Loucy (cell line): ENCODE results near the gene PBX2.

Experiments
- H2AFZ ChIP-seq: fragments of 200-600 bp; sonication (generic); 2 replicates; pipeline ENCODE4 v1.6.0; 2016; ENCODE audit warnings: antibody characterized with exemption, mild to moderate bottlenecking, low read length, moderate library complexity
- H3F3A ChIP-seq: fragments of 200-600 bp; 2 replicates; pipeline ENCODE4 v1.6.0; 2016; ENCODE audit warnings: antibody characterized with exemption, low read depth, mild to moderate bottlenecking
- H3K27me3 ChIP-seq: fragments of 200-600 bp; sonication (generic); 2 replicates; pipeline ENCODE4 v1.6.1; 2014; ENCODE audit warnings: low read length, mild to moderate bottlenecking; ENCODE audit not compliant: insufficient read depth, poor library complexity, severe bottlenecking
- H3K36me3 ChIP-seq: fragments of 200-600 bp; sonication (generic); 2 replicates; pipeline ENCODE4 v1.6.1; 2016; ENCODE audit warnings: low read length; ENCODE audit not compliant: insufficient read depth
- H3K4me1 ChIP-seq: fragments of 200-600 bp; sonication (generic); 2 replicates; pipeline ENCODE4 v1.5.1; 2014; ENCODE audit warnings: low read length, mild to moderate bottlenecking; ENCODE audit not compliant: insufficient read depth, poor library complexity, severe bottlenecking
- H3K4me2 ChIP-seq: fragments of 200-600 bp; sonication (generic); 2 replicates; pipeline ENCODE4 v1.6.0; 2014; ENCODE audit warnings: antibody characterized with exemption, low read length, low read depth, mild to moderate bottlenecking; ENCODE audit not compliant: poor library complexity, severe bottlenecking
- H3K4me3 ChIP-seq: fragments of 200-600 bp; sonication (generic); 2 replicates; pipeline ENCODE4 v1.5.1; 2014; ENCODE audit warnings: low read length, mild to moderate bottlenecking, mixed read lengths; ENCODE audit not compliant: poor library complexity, severe bottlenecking
- H3K79me2 ChIP-seq: fragments of 200-600 bp; sonication (generic); 2 replicates; pipeline ENCODE4 v1.6.1; 2014; ENCODE audit warnings: low read length; ENCODE audit not compliant: insufficient read depth
- H3K9ac ChIP-seq: fragments of 200-600 bp; sonication (generic); 2 replicates; pipeline ENCODE4 v1.6.0; 2014; ENCODE audit warnings: mild to moderate bottlenecking, low read depth, low read length, moderate library complexity; ENCODE audit not compliant: poor library complexity, severe bottlenecking
- H3K9me2 ChIP-seq: fragments of 200-600 bp; sonication (generic); replicated peaks from 2 replicates; pipeline ENCODE4 v1.6.1; 2016; ENCODE audit warnings: low read depth, low read length, mixed read lengths
- H3K9me3 ChIP-seq: fragments of 200-600 bp; sonication (generic); 2 replicates; pipeline ENCODE4 v1.6.1; 2014; ENCODE audit warnings: mild to moderate bottlenecking, antibody characterized with exemption, low read length, low read depth; ENCODE audit not compliant: insufficient read depth
- H4K20me1 ChIP-seq: fragments of 200-600 bp; sonication (generic); 2 replicates; pipeline ENCODE4 v1.6.0; 2014; ENCODE audit warnings: antibody characterized with exemption, low read length, mild to moderate bottlenecking; ENCODE audit not compliant: insufficient read depth, poor library complexity, severe bottlenecking
- CTCF ChIP-seq: fragments of 200-600 bp; sonication (generic); conservative IDR thresholded peaks from 2 replicates; pipeline ENCODE4 v1.5.1; 2014; ENCODE audit warnings: mild to moderate bottlenecking, antibody characterized with exemption, low read length
- EZH2phosphoT487 ChIP-seq: fragments of 200-600 bp; IDR thresholded peaks from 2 replicates; pipeline ENCODE4 v1.6.1; 2018; ENCODE audit warnings: antibody characterized with exemption, mild to moderate bottlenecking, moderate library complexity, borderline replicate concordance

Gene PBX2

GRCh38 chr6:32222333-32223230 is 32.6 kb upstream of the PBX2 start:
- Histone ChIP-seq H3K36me3 (no peaks in the 10 kb centered on the region), H3K9ac (no peak overlapping the region), H3K9me2 (no peaks in the 10 kb centered on the region), H4K20me1 (no peaks in the 10 kb centered on the region), H3K9me3 (no peaks in the 10 kb centered on the region), H3K4me1 (peaks cover 5% of the 10 kb centered on the region), H3K4me3 (no peak overlapping the region), H2AFZ (0 out of 2 replicates have a peak overlapping the region, but pooled peaks have one; percentile 45), H3K79me2 (no peaks in the 10 kb centered on the region), H3K27me3 (no peaks in the 10 kb centered on the region), H3F3A (no peaks in the 10 kb centered on the region), H3K4me2 (no peak overlapping the region)
- TF ChIP-seq EZH2phosphoT487 = no peak
- TF ChIP-seq CTCF = no peak

- H3F3A ChIP-seq = no peaks in the 10 kb centered on the region
- H3K4me2 ChIP-seq = no peak overlapping the region
- no peaks in the 10 kb centered on the region for H4K20me1 ChIP-seq
- H2AFZ ChIP-seq = no peak overlapping the region
- H3K79me2 ChIP-seq = no peaks in the 10 kb centered on the region
- no peaks in the 10 kb centered on the region for H3K36me3 ChIP-seq
- H3K4me3 ChIP-seq = no peak overlapping the region
- no peaks in the 10 kb centered on the region for H3K9me3 ChIP-seq
- TF ChIP-seq CTCF = no peak
- no peak for TF ChIP-seq EZH2phosphoT487
- H3K4me1 ChIP-seq = peaks cover 5% of the 10 kb centered on the region
- no peaks in the 10 kb centered on the region for H3K27me3 ChIP-seq
- H3K9ac ChIP-seq = no peak overlapping the region
- no peaks in the 10 kb centered on the region for H3K9me2 ChIP-seq
These were observed 30.0 kb upstream of the PBX2 start for GRCh38 chr6:32220021-32220420.

- Histone ChIP-seq H2AFZ (no peak overlapping the region), H3K27me3 (no peaks in the 10 kb centered on the region), H3K79me2 (no peaks in the 10 kb centered on the region), H3K9ac (no peak overlapping the region), H3K4me1 (peaks cover 5% of the 10 kb centered on the region), H3F3A (no peaks in the 10 kb centered on the region), H3K4me2 (no peak overlapping the region), H3K4me3 (no peak overlapping the region), H3K36me3 (no peaks in the 10 kb centered on the region), H3K9me3 (no peaks in the 10 kb centered on the region), H3K9me2 (no peaks in the 10 kb centered on the region), H4K20me1 (no peaks in the 10 kb centered on the region)
- TF ChIP-seq EZH2phosphoT487 = no peak
- no peak for TF ChIP-seq CTCF
These were observed 28.2 kb upstream of the PBX2 start for GRCh38 chr6:32218167-32218566.
